Thyroid gland (tissue), 4 donors: ENCODE results near the gene EVC.

Experiments used
- POLR2A ChIP-seq, 2 donors: fragments of 450-650 bp; IDR thresholded peaks; one replicate each; pipeline ENCODE4 v1.6.1; 2017; ENCODE audit warnings: antibody characterized with exemption in 2 of 2, mild to moderate bottlenecking in 2 of 2, moderate library complexity in 1 of 2
- TF ChIP-seq, protein P1 (sequence below), 6 experiments: fragments of 200-600 bp in 3 of 6; fragments of 450-650 bp in 3 of 6; sonication (generic) in 3 of 6; IDR thresholded peaks; one replicate each; pipeline ENCODE4 v1.5.1; 2016 to 2019; ENCODE audit warnings: antibody characterized with exemption in 6 of 6, mild to moderate bottlenecking in 2 of 6, inconsistent platforms in 1 of 6, moderate library complexity in 1 of 6

GRCh38 chr4:5712931-5713330, 1.9 kb downstream of the EVC start:
- TF ChIP-seq, protein P1, sequence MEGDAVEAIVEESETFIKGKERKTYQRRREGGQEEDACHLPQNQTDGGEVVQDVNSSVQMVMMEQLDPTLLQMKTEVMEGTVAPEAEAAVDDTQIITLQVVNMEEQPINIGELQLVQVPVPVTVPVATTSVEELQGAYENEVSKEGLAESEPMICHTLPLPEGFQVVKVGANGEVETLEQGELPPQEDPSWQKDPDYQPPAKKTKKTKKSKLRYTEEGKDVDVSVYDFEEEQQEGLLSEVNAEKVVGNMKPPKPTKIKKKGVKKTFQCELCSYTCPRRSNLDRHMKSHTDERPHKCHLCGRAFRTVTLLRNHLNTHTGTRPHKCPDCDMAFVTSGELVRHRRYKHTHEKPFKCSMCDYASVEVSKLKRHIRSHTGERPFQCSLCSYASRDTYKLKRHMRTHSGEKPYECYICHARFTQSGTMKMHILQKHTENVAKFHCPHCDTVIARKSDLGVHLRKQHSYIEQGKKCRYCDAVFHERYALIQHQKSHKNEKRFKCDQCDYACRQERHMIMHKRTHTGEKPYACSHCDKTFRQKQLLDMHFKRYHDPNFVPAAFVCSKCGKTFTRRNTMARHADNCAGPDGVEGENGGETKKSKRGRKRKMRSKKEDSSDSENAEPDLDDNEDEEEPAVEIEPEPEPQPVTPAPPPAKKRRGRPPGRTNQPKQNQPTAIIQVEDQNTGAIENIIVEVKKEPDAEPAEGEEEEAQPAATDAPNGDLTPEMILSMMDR (IDR thresholded peaks at IDR 0.05): no peak
- no peak for TF ChIP-seq POLR2A (IDR thresholded peaks at IDR 0.05)
